ENCODE measurements around the gene ANKLE1. TPM values are rescaled to one million over a fixed set of nuclear protein-coding genes. Genes with fewer than 3 reads are reported as not detected.
A peak's percentile ranks its signal among the peaks of the same experiment; 100 is the strongest.

ANKLE1 gene
- total RNA-seq, 1 donor from 2014 or later, result 9.3 TPM

DNA sequence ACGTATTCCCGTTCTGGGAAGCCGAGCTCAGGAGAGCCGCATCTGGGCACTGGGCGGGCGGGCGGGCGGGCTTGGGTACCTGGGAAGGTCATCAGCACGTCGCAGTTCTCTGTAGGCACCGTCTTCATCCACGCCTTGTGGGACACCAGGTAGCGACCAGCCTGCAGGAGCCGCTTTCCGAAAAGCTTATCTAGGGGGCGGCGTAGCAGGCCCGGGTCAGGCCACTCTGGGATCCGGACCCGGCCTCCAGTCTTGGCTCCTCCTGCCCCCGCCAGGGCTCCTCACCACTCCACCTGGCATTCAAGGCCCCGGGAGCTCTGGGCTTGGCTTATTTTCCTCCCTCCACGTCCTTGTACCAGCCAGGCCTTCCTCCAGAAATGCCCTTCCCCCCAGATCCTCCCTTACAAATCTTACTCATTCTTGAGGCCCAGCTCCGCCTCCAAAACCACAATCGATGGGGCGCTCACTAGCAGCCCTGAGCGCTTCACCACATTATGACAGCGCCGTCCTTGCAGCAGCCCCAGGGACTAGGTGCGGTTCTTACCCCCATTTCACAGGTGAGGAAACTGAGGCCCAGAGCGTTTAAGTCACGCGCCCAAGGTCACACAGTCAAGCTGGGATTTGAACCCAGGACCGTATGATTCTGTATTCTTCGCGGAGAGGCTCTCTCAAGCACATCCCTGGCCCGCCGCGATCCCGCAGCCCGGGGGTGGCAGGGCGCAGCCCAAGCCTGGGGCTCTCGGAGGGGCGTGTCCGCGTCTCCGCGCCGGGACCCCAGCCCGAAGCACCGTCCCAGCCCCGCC is 52.1 kb downstream of the ANKLE1 start:
- no peak for DNase-seq
- Mint-ChIP-seq H3K9me3 (ENCODE audit: unreplicated experiment) (peaks cover 10% of the 10 kb centered on the region), H3K27ac (ENCODE audit: unreplicated experiment) (peak overlapping the region; percentile 89), H3K4me3 (ENCODE audit: unreplicated experiment) (peak overlapping the region; percentile 92), H3K27me3 (ENCODE audit: unreplicated experiment) (peaks cover 16% of the 10 kb centered on the region), H3K36me3 (ENCODE audit: unreplicated experiment) (peaks cover 5% of the 10 kb centered on the region), H3K4me1 (ENCODE audit: low read depth, unreplicated experiment) (peaks cover 8% of the 10 kb centered on the region)
- TF ChIP-seq, protein P1, sequence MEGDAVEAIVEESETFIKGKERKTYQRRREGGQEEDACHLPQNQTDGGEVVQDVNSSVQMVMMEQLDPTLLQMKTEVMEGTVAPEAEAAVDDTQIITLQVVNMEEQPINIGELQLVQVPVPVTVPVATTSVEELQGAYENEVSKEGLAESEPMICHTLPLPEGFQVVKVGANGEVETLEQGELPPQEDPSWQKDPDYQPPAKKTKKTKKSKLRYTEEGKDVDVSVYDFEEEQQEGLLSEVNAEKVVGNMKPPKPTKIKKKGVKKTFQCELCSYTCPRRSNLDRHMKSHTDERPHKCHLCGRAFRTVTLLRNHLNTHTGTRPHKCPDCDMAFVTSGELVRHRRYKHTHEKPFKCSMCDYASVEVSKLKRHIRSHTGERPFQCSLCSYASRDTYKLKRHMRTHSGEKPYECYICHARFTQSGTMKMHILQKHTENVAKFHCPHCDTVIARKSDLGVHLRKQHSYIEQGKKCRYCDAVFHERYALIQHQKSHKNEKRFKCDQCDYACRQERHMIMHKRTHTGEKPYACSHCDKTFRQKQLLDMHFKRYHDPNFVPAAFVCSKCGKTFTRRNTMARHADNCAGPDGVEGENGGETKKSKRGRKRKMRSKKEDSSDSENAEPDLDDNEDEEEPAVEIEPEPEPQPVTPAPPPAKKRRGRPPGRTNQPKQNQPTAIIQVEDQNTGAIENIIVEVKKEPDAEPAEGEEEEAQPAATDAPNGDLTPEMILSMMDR (IDR thresholded peaks at IDR 0.05; ENCODE audit: partially characterized antibody, unreplicated experiment), result no peak

DNA sequence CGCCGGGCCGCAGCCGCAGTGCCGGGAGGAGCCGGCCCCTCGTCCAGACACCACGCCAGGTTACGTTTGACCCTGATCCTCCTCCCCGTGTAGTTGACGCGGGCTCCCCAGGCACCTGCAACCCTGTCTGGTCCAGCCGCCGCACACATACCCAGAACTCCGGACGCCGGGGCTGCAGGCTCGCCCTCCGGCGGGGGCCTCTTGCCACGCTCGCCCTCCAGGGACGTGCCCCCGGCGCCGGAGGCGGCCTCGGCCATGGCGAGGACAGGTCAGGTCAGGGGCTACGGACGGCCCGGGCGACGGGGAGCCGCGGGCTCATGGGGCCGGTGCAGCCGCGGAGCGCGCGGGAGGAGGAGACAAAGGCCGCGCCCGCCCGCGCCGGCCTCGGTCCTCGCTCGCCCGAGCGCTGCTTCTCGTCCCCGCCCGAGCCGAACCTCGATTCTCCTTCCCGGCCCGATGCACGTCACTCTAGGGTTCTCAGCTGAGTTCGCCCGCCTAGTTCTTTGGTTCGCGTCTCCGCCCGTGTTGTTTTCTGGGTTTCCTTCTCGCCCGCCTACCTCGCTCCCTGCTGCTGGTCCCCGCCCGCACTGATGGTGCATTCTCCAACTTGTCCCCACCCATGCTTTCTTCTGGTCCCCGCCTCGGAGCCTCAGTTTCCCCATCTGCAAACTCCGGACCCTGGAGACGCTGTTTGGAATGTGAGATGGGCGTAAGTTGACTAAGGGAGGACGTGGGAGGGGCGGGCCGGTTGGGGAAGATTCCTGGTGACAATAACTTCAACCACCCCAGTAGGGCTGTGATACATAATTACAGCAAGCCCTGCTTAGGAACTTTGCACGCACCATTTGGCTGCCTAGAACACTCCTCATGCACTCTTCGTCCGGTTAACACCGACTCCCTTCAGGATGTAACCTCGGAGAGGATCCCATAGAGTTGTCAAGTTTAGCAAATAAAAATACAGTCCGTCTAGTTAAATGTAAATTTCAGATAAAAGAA is 53.0 kb downstream of the ANKLE1 start, which contains the start of gene ANO8:
Gene ANO8 (minus strand): TSS at position 442 of the 996 bp plus-strand sequence. CDS start 185 bp downstream, at position 257.
- H3K36me3 Mint-ChIP-seq (ENCODE audit: unreplicated experiment), result peaks cover 5% of the 10 kb centered on the region
- TF ChIP-seq, protein P1 (IDR thresholded peaks at IDR 0.05; ENCODE audit: partially characterized antibody, unreplicated experiment), result no peak
- peaks cover 11% of the 10 kb centered on the region for H3K9me3 Mint-ChIP-seq (ENCODE audit: unreplicated experiment)
- DNase-seq, result peak; percentile 99
- peak within 1 kb of the TSS; percentile 92 for H3K4me3 Mint-ChIP-seq (ENCODE audit: unreplicated experiment)
- peak within 1 kb of the TSS; percentile 89 for H3K27ac Mint-ChIP-seq (ENCODE audit: unreplicated experiment)
- H3K27me3 Mint-ChIP-seq (ENCODE audit: unreplicated experiment), result peaks cover 16% of the 10 kb centered on the region
- peaks cover 8% of the 10 kb centered on the region for H3K4me1 Mint-ChIP-seq (ENCODE audit: low read depth, unreplicated experiment)

DNA sequence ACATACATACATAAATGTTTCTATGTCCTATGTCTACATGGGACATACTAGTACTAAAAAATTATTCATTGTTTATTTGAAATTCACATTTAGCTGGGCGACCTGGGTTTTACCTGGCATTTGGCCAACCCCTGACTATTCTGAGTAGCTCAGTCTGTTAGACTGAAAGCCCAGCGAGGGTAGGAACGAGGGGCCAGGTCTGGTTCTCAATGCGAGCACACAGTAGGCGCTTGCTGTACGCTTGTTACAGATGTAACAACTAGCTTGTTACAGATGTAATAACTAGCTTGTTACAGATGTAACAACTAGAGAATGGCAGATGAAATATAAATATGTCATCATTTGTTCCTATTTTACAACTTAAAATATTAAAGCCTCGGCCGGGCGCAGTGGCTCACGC is 53.9 kb downstream of the ANKLE1 start:
- DNase-seq, result no peak
- Mint-ChIP-seq H3K27ac (ENCODE audit: unreplicated experiment) (no peak overlapping the region), H3K36me3 (ENCODE audit: unreplicated experiment) (peaks cover 5% of the 10 kb centered on the region), H3K27me3 (ENCODE audit: unreplicated experiment) (peaks cover 14% of the 10 kb centered on the region), H3K4me3 (ENCODE audit: unreplicated experiment) (peak overlapping the region; percentile 89), H3K9me3 (ENCODE audit: unreplicated experiment) (peaks cover 11% of the 10 kb centered on the region), H3K4me1 (ENCODE audit: low read depth, unreplicated experiment) (peaks cover 7% of the 10 kb centered on the region)
- TF ChIP-seq, protein P1 (IDR thresholded peaks at IDR 0.05; ENCODE audit: partially characterized antibody, unreplicated experiment), result no peak

Other genes with a start within 250 kb of the ANKLE1 start
- 9.1 TPM for gene HAUS8, start 206.4 kb upstream of the ANKLE1 start, total RNA-seq (ENCODE audit: unreplicated experiment)
- gene MYO9B, start 206.1 kb upstream of the ANKLE1 start, total RNA-seq (ENCODE audit: unreplicated experiment), result 237 TPM
- 14.9 TPM for gene USE1, start 66.5 kb upstream of the ANKLE1 start, total RNA-seq (ENCODE audit: unreplicated experiment)
- gene OCEL1, start 55.7 kb upstream of the ANKLE1 start, total RNA-seq (ENCODE audit: unreplicated experiment), result 23.4 TPM
- 109 TPM for gene NR2F6, start 36.0 kb upstream of the ANKLE1 start, total RNA-seq (ENCODE audit: unreplicated experiment)
- not detected for gene USHBP1, start 17.2 kb upstream of the ANKLE1 start, total RNA-seq (ENCODE audit: unreplicated experiment)
- gene BABAM1, start 14.5 kb upstream of the ANKLE1 start, total RNA-seq (ENCODE audit: unreplicated experiment), result 85.7 TPM
- gene ABHD8, start 21.5 kb downstream of the ANKLE1 start, total RNA-seq (ENCODE audit: unreplicated experiment), result 14.1 TPM
- 80.7 TPM for gene MRPL34, start 24.0 kb downstream of the ANKLE1 start, total RNA-seq (ENCODE audit: unreplicated experiment)
- gene DDA1, start 27.7 kb downstream of the ANKLE1 start, total RNA-seq (ENCODE audit: unreplicated experiment), result 81.2 TPM
- 98.8 TPM for gene ANO8, start 53.0 kb downstream of the ANKLE1 start, total RNA-seq (ENCODE audit: unreplicated experiment)
- 61.2 TPM for gene GTPBP3, start 55.7 kb downstream of the ANKLE1 start, total RNA-seq (ENCODE audit: unreplicated experiment)
- gene PLVAP, start 95.4 kb downstream of the ANKLE1 start, total RNA-seq (ENCODE audit: unreplicated experiment), result not detected
- not detected for gene CCDC194, start 112.3 kb downstream of the ANKLE1 start, total RNA-seq (ENCODE audit: unreplicated experiment)
- gene BST2, start 123.7 kb downstream of the ANKLE1 start, total RNA-seq (ENCODE audit: unreplicated experiment), result 1.4 TPM
- gene MVB12A, start 138.1 kb downstream of the ANKLE1 start, total RNA-seq (ENCODE audit: unreplicated experiment), result 38.8 TPM
- not detected for gene TMEM221, start 166.8 kb downstream of the ANKLE1 start, total RNA-seq (ENCODE audit: unreplicated experiment)
- gene NXNL1, start 179.0 kb downstream of the ANKLE1 start, total RNA-seq (ENCODE audit: unreplicated experiment), result not detected
- gene SLC27A1, start 188.6 kb downstream of the ANKLE1 start, total RNA-seq (ENCODE audit: unreplicated experiment), result 16.9 TPM
- gene PGLS, start 229.7 kb downstream of the ANKLE1 start, total RNA-seq (ENCODE audit: unreplicated experiment), result 66.0 TPM